Ectodermal cell (in vitro differentiated cells): ENCODE results near the gene TAOK1.

Experiments
- H3K27ac ChIP-seq: 2 replicates; pipeline ENCODE4 v1.7.0; 2013; ENCODE audit warnings: mild to moderate bottlenecking, low read depth, low read length; ENCODE audit not compliant: insufficient read depth, poor library complexity, severe bottlenecking
- H3K27me3 ChIP-seq: 2 replicates; pipeline ENCODE4 v1.7.0; 2013; ENCODE audit warnings: mild to moderate bottlenecking, low read length; ENCODE audit not compliant: insufficient read depth, control insufficient read depth, poor library complexity, severe bottlenecking
- H3K36me3 ChIP-seq: one replicate; pipeline ENCODE4 v1.7.0; 2013; ENCODE audit warnings: low read length; ENCODE audit not compliant: control insufficient read depth, insufficient read depth
- H3K4me1 ChIP-seq: one replicate; pipeline ENCODE4 v1.7.0; 2013; ENCODE audit warnings: low read length; ENCODE audit not compliant: control insufficient read depth, insufficient read depth
- H3K4me3 ChIP-seq: 2 replicates; pipeline ENCODE4 v1.7.0; 2013; ENCODE audit warnings: low read depth, low read length, control low read depth; ENCODE audit not compliant: insufficient read depth
- H3K9me3 ChIP-seq: 2 replicates; pipeline ENCODE4 v1.7.0; 2013; ENCODE audit warnings: mild to moderate bottlenecking, low read length, moderate library complexity; ENCODE audit not compliant: control insufficient read depth
- WGBS, 2 experiments: methylation state at CpG; one replicate each; pipeline ENCODE4 v1.1.7; 2013; ENCODE audit warnings: missing lambda C conversion rate in 2 of 2; 5-methylcytosine and 5-hydroxymethylcytosine counted together

The TAOK1 gene

DNA sequence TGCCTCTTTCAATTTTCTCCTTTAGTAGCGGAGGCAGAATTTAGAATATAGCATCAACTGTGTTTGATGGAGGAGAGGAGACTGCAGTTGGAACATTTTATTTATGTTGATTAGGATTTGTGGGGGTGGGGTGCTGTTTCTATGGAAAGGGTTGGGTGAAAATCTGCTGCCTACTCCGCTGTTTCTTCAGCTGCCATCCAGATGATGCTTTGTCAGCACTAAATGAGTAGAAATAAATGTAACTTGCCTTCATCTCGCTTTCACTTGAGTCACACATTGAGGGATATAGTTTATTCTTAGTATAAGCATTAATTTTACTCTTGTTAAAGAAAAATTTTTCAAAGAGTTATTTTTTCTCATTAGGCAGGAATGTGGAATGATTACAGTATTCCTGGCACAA lies 134.5 kb downstream of the TAOK1 start:
- no peak overlapping the region for H3K27ac ChIP-seq
- H3K27me3 ChIP-seq = no peaks in the 10 kb centered on the region
- peaks cover 47% of the 10 kb centered on the region for H3K36me3 ChIP-seq
- no peaks in the 10 kb centered on the region for H3K9me3 ChIP-seq
- no peak overlapping the region for H3K4me3 ChIP-seq
- no peaks in the 10 kb centered on the region for H3K4me1 ChIP-seq
- WGBS, 2 experiments = 97 to 100% methylated on average over 2 of the region's 3 CpGs

GRCh38 chr17:29526322-29526721 lies 136.2 kb downstream of the TAOK1 start:
- H3K4me1 ChIP-seq = no peaks in the 10 kb centered on the region
- H3K9me3 ChIP-seq = no peaks in the 10 kb centered on the region
- no peaks in the 10 kb centered on the region for H3K27me3 ChIP-seq
- peaks cover 53% of the 10 kb centered on the region for H3K36me3 ChIP-seq
- H3K27ac ChIP-seq = no peak overlapping the region
- WGBS, 2 experiments = 92 to 95% methylated on average over 3 of the region's 3 CpGs
- no peak overlapping the region for H3K4me3 ChIP-seq

DNA sequence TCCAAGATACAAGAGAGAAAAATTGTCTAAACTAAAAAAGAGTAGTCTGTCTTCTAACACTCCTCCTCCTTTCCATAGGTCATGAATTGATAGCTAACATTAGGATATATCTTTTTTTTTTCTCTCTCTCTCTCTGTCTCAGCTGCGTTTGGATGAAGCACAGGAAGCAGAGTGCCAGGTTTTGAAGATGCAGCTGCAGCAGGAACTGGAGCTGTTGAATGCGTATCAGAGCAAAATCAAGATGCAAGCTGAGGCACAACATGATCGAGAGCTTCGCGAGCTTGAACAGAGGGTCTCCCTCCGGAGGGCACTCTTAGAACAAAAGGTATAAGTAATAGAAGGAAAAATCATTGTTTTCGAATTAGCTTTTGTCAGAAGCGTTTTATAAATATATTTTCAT lies 143.8 kb downstream of the TAOK1 start:
- H3K27me3 ChIP-seq = no peaks in the 10 kb centered on the region
- H3K27ac ChIP-seq = no peak overlapping the region
- no peak overlapping the region for H3K4me3 ChIP-seq
- no peaks in the 10 kb centered on the region for H3K4me1 ChIP-seq
- peaks cover 53% of the 10 kb centered on the region for H3K36me3 ChIP-seq
- WGBS, 2 experiments = 97 to 99% methylated on average over 8 of the region's 8 CpGs
- H3K9me3 ChIP-seq = no peaks in the 10 kb centered on the region

DNA sequence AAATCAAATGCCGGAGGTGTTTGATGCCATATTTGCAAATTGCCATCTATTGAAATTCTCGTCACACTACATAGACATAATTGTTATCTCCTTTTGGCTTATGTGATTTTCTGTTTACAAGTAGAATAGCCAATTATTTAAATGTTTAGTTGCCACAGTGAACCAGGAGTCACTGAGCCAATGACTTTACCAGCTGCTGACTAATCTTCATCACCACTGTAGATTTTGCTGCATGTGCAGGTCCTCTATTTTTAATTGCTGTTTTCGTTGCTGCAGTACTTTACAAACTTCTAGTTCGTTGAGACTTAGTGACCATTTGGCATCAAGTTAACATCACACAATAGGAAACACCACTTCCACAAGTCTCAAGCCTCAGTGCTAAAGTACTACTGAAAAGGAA lies 153.9 kb downstream of the TAOK1 start:
- 91 to 96% methylated on average over 3 to 4 of the region's 4 CpGs for WGBS, 2 experiments
- no peaks in the 10 kb centered on the region for H3K4me1 ChIP-seq
- H3K27me3 ChIP-seq = no peaks in the 10 kb centered on the region
- H3K36me3 ChIP-seq = peaks cover 17% of the 10 kb centered on the region
- no peak overlapping the region for H3K27ac ChIP-seq
- no peak overlapping the region for H3K4me3 ChIP-seq
- H3K9me3 ChIP-seq = no peaks in the 10 kb centered on the region

- H3K27ac ChIP-seq = no peak overlapping the region
- H3K4me3 ChIP-seq = no peak overlapping the region
- no peaks in the 10 kb centered on the region for H3K27me3 ChIP-seq
- H3K4me1 ChIP-seq = no peaks in the 10 kb centered on the region
- H3K36me3 ChIP-seq = peaks cover 12% of the 10 kb centered on the region
- WGBS, 2 experiments = 100% methylated on average over 1 of the region's 1 CpG; no CpG with 5 or more reads in 1 of the 2 experiments
- H3K9me3 ChIP-seq = no peaks in the 10 kb centered on the region
Observed at GRCh38 chr17:29546085-29546484, 155.9 kb downstream of the TAOK1 start.

DNA sequence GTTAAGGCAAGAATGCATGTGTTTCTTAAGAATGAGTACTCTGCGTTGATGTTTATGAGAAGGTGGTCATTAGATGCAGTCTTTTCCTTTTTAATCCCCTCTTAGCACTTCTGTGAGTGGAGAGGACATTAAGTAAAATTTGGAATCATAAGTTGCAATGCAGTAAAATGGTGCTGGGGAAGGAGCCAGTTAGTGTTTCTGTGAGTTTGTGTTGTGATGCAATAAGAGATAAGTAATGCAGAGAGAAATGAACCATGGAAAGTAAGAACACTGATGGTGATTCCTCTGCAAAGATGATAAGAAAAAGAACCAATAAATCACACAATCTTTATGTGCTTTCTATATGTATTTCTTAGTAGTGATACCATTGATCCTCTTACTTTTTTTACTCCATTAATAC lies 156.7 kb downstream of the TAOK1 start:
- no peaks in the 10 kb centered on the region for H3K4me1 ChIP-seq
- H3K27me3 ChIP-seq = no peaks in the 10 kb centered on the region
- peaks cover 12% of the 10 kb centered on the region for H3K36me3 ChIP-seq
- H3K4me3 ChIP-seq = no peak overlapping the region
- WGBS, 2 experiments = 82 to 92% methylated on average over 1 of the region's 1 CpG
- no peak overlapping the region for H3K27ac ChIP-seq
- no peaks in the 10 kb centered on the region for H3K9me3 ChIP-seq

GRCh38 chr17:29549177-29549923 lies 159.2 kb downstream of the TAOK1 start:
- no peaks in the 10 kb centered on the region for H3K27me3 ChIP-seq
- no peaks in the 10 kb centered on the region for H3K36me3 ChIP-seq
- no peak overlapping the region for H3K27ac ChIP-seq
- H3K9me3 ChIP-seq = no peaks in the 10 kb centered on the region
- WGBS, 2 experiments = 96 to 97% methylated on average over 5 of the region's 5 CpGs
- no peaks in the 10 kb centered on the region for H3K4me1 ChIP-seq
- no peak overlapping the region for H3K4me3 ChIP-seq

GRCh38 chr17:29555840-29556239 lies 165.7 kb downstream of the TAOK1 start:
- no peaks in the 10 kb centered on the region for H3K36me3 ChIP-seq
- H3K27ac ChIP-seq = no peak overlapping the region
- WGBS, 2 experiments = 89 to 90% methylated on average over 3 of the region's 3 CpGs
- H3K9me3 ChIP-seq = no peaks in the 10 kb centered on the region
- H3K27me3 ChIP-seq = no peaks in the 10 kb centered on the region
- no peaks in the 10 kb centered on the region for H3K4me1 ChIP-seq
- H3K4me3 ChIP-seq = no peak overlapping the region

DNA sequence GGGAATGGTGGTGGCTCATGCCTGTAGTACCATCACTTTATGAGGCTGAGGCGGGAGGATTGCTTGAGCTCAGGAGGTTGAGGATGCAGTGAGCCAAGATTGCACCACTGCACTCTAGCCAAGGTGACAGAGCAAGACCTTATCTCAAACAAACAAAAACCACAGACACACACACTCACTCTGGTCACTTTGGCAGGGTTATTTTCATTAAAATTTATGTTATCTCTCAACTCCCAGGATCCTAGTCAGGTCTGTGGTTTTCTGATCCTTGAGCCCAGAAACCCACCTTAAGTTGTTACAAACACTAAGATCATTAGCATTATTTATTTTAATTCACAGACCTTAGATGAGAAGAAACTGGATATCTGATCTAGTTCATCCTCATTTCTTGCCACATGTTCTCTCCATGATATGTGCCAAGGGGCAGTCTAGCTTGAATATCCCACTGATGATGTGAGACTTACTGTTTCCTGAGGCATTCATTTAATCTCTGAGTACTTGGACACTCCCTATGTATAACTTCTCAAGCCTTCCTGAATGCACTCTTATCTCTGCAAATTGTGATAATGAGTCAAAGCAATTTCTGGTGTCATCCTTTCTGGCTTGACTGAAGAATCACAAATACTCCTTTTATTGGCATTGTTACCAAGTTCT lies 167.0 kb downstream of the TAOK1 start:
- 92 to 93% methylated on average over 1 of the region's 1 CpG for WGBS, 2 experiments
- no peak overlapping the region for H3K4me3 ChIP-seq

GRCh38 chr17:29557739-29558116 lies 167.6 kb downstream of the TAOK1 start:
- no peaks in the 10 kb centered on the region for H3K36me3 ChIP-seq
- no peak overlapping the region for H3K27ac ChIP-seq
- no peak overlapping the region for H3K4me3 ChIP-seq
- no peaks in the 10 kb centered on the region for H3K9me3 ChIP-seq
- no peaks in the 10 kb centered on the region for H3K27me3 ChIP-seq
- no peaks in the 10 kb centered on the region for H3K4me1 ChIP-seq

More for the DNA sequence above, 167.0 kb downstream of the TAOK1 start:
- H3K4me1 ChIP-seq = no peaks in the 10 kb centered on the region
- no peak overlapping the region for H3K27ac ChIP-seq
- no peaks in the 10 kb centered on the region for H3K36me3 ChIP-seq
- no peaks in the 10 kb centered on the region for H3K27me3 ChIP-seq
- H3K9me3 ChIP-seq = no peaks in the 10 kb centered on the region
